ENCODE data around the gene AMER3.

The AMER3 gene

DNA sequence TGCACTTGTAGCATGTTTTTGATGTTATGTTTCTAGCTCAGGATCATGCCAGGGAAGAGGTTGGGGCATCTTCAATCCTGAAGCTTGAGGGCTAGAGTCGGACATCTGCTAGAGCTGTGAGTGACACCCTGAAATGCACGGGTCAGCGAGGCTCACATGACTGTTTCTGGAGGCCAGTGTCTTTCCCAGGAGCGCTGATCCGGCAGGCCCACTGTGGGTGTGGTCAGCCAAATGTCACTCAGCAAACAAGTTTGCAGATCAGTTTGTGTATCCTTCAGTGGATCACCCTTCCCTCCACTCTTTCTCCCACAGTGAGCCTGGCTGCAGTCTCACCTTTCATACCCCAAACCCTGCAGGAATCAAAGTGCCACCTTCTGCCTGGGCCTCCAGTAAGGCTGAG is 58.4 kb downstream of the AMER3 start:
- no peak overlapping the region for H2AFZ ChIP-seq (ENCODE audit: low read length)
- DNase-seq = no peak
- H3F3A ChIP-seq (ENCODE audit: insufficient read depth, low read length) = no peaks in the 10 kb centered on the region

GRCh38 chr2:130814931-130815680 is 59.8 kb downstream of the AMER3 start:
- H3K4me1 ChIP-seq (ENCODE audit: low read length) = no peaks in the 10 kb centered on the region
- H4K20me1 ChIP-seq (ENCODE audit: insufficient read depth, low read length) = no peaks in the 10 kb centered on the region
- no peaks in the 10 kb centered on the region for H3F3A ChIP-seq (ENCODE audit: insufficient read depth, low read length)
- H3K27me3 ChIP-seq (replicated peaks; ENCODE audit: insufficient read depth, low read length) = no peaks in the 10 kb centered on the region
- TF ChIP-seq EZH2 (optimal IDR thresholded peaks at IDR 0.05; ENCODE audit: low read depth, low read length) (no peak), EZH2phosphoT487 (IDR thresholded peaks at IDR 0.05; ENCODE audit: low read length) (no peak)
- TF ChIP-seq, protein P1, sequence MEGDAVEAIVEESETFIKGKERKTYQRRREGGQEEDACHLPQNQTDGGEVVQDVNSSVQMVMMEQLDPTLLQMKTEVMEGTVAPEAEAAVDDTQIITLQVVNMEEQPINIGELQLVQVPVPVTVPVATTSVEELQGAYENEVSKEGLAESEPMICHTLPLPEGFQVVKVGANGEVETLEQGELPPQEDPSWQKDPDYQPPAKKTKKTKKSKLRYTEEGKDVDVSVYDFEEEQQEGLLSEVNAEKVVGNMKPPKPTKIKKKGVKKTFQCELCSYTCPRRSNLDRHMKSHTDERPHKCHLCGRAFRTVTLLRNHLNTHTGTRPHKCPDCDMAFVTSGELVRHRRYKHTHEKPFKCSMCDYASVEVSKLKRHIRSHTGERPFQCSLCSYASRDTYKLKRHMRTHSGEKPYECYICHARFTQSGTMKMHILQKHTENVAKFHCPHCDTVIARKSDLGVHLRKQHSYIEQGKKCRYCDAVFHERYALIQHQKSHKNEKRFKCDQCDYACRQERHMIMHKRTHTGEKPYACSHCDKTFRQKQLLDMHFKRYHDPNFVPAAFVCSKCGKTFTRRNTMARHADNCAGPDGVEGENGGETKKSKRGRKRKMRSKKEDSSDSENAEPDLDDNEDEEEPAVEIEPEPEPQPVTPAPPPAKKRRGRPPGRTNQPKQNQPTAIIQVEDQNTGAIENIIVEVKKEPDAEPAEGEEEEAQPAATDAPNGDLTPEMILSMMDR (IDR thresholded peaks at IDR 0.05; ENCODE audit: low read length) = no peak
- H3K4me3 ChIP-seq (ENCODE audit: low read length) = no peak overlapping the region
- H3K4me2 ChIP-seq (ENCODE audit: low read depth, low read length) = no peak overlapping the region
- H3K9ac ChIP-seq (ENCODE audit: low read length) = no peak overlapping the region
- no peaks in the 10 kb centered on the region for H3K9me2 ChIP-seq (replicated peaks; ENCODE audit: insufficient read depth, low read length)
- H2AFZ ChIP-seq (ENCODE audit: low read length) = no peak overlapping the region
- DNase-seq = no peak
- H3K9me3 ChIP-seq (replicated peaks; ENCODE audit: insufficient read depth, low read length) = no peaks in the 10 kb centered on the region
- H3K27ac ChIP-seq (ENCODE audit: low read length) = no peak overlapping the region
- H3K36me3 ChIP-seq (replicated peaks; ENCODE audit: insufficient read depth, low read length) = no peaks in the 10 kb centered on the region
- no peaks in the 10 kb centered on the region for H3K79me2 ChIP-seq (ENCODE audit: low read length)

More for the DNA sequence above, 58.4 kb downstream of the AMER3 start:
- Histone ChIP-seq H3K27ac (ENCODE audit: low read length) (no peak overlapping the region), H3K36me3 (replicated peaks; ENCODE audit: insufficient read depth, low read length) (no peaks in the 10 kb centered on the region), H3K4me3 (ENCODE audit: low read length) (no peak overlapping the region), H3K9ac (ENCODE audit: low read length) (no peak overlapping the region), H3K9me2 (replicated peaks; ENCODE audit: insufficient read depth, low read length) (no peaks in the 10 kb centered on the region), H3K4me1 (ENCODE audit: low read length) (no peaks in the 10 kb centered on the region), H3K4me2 (ENCODE audit: low read depth, low read length) (no peak overlapping the region), H3K27me3 (replicated peaks; ENCODE audit: insufficient read depth, low read length) (no peaks in the 10 kb centered on the region), H3K9me3 (replicated peaks; ENCODE audit: insufficient read depth, low read length) (no peaks in the 10 kb centered on the region), H3K79me2 (ENCODE audit: low read length) (no peaks in the 10 kb centered on the region), H4K20me1 (ENCODE audit: insufficient read depth, low read length) (no peaks in the 10 kb centered on the region)
- no peak for TF ChIP-seq EZH2phosphoT487 (IDR thresholded peaks at IDR 0.05; ENCODE audit: low read length)
- TF ChIP-seq, protein P1 (IDR thresholded peaks at IDR 0.05; ENCODE audit: low read length) = no peak
- no peak for TF ChIP-seq EZH2 (optimal IDR thresholded peaks at IDR 0.05; ENCODE audit: low read depth, low read length)
